ENCODE measurements around the gene CD7. TPM values are rescaled to one million over a fixed set of nuclear protein-coding genes. Genes with fewer than 3 reads are reported as not detected.

The CD7 gene
- total and polyA plus RNA-seq, 9 of the 15 experiments (the other 6 are each of a cell fraction or from before 2014, with no cell fraction given): 0.21 to 0.35 TPM; not detected in 7

GRCh38 chr17:82320956-82321927 is 3.8 kb upstream of the CD7 start (continued):
- TF ChIP-seq TCFL5 (CRISPR knock-in tag; conservative IDR thresholded peaks at IDR 0.05) (no peak), HNRNPL (IDR thresholded peaks at IDR 0.05; ENCODE audit: low read depth, low read length) (no peak), ZNF75A (CRISPR knock-in tag; IDR thresholded peaks at IDR 0.05) (no peak), ZNF140 (CRISPR knock-in tag; IDR thresholded peaks at IDR 0.05) (no peak), ZEB2 (IDR thresholded peaks at IDR 0.05) (no peak), RFX1 (IDR thresholded peaks at IDR 0.05) (no peak), HCFC1 (IDR thresholded peaks at IDR 0.05; ENCODE audit: low read depth, low read length) (no peak), PKNOX1 (IDR thresholded peaks at IDR 0.05) (no peak), HDAC2 (IDR thresholded peaks at IDR 0.05) (no peak), ZBTB8A (IDR thresholded peaks at IDR 0.05; ENCODE audit: partially characterized antibody) (no peak), EGR1 (conservative IDR thresholded peaks at IDR 0.05) (no peak), DPF2 (IDR thresholded peaks at IDR 0.05) (no peak), LCOR (CRISPR knock-in tag; IDR thresholded peaks at IDR 0.05) (no peak), ZBTB17 (CRISPR knock-in tag; IDR thresholded peaks at IDR 0.05) (no peak), KDM4B (IDR thresholded peaks at IDR 0.05; ENCODE audit: borderline replicate concordance in 2 of 2, low read depth in 1 of 2) (no peak)
- TF ChIP-seq, protein P1, sequence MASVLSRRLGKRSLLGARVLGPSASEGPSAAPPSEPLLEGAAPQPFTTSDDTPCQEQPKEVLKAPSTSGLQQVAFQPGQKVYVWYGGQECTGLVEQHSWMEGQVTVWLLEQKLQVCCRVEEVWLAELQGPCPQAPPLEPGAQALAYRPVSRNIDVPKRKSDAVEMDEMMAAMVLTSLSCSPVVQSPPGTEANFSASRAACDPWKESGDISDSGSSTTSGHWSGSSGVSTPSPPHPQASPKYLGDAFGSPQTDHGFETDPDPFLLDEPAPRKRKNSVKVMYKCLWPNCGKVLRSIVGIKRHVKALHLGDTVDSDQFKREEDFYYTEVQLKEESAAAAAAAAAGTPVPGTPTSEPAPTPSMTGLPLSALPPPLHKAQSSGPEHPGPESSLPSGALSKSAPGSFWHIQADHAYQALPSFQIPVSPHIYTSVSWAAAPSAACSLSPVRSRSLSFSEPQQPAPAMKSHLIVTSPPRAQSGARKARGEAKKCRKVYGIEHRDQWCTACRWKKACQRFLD (CRISPR knock-in tag; IDR thresholded peaks at IDR 0.05): no peak
- TF ChIP-seq, protein P2, sequence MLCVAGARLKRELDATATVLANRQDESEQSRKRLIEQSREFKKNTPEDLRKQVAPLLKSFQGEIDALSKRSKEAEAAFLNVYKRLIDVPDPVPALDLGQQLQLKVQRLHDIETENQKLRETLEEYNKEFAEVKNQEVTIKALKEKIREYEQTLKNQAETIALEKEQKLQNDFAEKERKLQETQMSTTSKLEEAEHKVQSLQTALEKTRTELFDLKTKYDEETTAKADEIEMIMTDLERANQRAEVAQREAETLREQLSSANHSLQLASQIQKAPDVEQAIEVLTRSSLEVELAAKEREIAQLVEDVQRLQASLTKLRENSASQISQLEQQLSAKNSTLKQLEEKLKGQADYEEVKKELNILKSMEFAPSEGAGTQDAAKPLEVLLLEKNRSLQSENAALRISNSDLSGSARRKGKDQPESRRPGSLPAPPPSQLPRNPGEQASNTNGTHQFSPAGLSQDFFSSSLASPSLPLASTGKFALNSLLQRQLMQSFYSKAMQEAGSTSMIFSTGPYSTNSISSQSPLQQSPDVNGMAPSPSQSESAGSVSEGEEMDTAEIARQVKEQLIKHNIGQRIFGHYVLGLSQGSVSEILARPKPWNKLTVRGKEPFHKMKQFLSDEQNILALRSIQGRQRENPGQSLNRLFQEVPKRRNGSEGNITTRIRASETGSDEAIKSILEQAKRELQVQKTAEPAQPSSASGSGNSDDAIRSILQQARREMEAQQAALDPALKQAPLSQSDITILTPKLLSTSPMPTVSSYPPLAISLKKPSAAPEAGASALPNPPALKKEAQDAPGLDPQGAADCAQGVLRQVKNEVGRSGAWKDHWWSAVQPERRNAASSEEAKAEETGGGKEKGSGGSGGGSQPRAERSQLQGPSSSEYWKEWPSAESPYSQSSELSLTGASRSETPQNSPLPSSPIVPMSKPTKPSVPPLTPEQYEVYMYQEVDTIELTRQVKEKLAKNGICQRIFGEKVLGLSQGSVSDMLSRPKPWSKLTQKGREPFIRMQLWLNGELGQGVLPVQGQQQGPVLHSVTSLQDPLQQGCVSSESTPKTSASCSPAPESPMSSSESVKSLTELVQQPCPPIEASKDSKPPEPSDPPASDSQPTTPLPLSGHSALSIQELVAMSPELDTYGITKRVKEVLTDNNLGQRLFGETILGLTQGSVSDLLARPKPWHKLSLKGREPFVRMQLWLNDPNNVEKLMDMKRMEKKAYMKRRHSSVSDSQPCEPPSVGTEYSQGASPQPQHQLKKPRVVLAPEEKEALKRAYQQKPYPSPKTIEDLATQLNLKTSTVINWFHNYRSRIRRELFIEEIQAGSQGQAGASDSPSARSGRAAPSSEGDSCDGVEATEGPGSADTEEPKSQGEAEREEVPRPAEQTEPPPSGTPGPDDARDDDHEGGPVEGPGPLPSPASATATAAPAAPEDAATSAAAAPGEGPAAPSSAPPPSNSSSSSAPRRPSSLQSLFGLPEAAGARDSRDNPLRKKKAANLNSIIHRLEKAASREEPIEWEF (CRISPR knock-in tag; IDR thresholded peaks at IDR 0.05): no peak

All from K562 (cell line).